HEK293T (cell line): ENCODE data around the gene ID3.

Experiments used
- FOXK2 ChIP-seq: fragments of 450-650 bp; IDR thresholded peaks from 2 replicates; pipeline ENCODE4 v1.6.1; 2016; ENCODE audit warnings: mild to moderate bottlenecking
- NFRKB ChIP-seq: fragments of 450-650 bp; IDR thresholded peaks from 2 replicates; pipeline ENCODE4 v1.6.1; 2016; ENCODE audit warnings: mild to moderate bottlenecking, moderate library complexity
- SUZ12 ChIP-seq: fragments of 450-650 bp; IDR thresholded peaks from 2 replicates; pipeline ENCODE4 v1.6.1; 2016; ENCODE audit warnings: mild to moderate bottlenecking
- ZNF384 ChIP-seq: fragments of 450-650 bp; IDR thresholded peaks from 2 replicates; pipeline ENCODE4 v1.6.1; 2016

DNA sequence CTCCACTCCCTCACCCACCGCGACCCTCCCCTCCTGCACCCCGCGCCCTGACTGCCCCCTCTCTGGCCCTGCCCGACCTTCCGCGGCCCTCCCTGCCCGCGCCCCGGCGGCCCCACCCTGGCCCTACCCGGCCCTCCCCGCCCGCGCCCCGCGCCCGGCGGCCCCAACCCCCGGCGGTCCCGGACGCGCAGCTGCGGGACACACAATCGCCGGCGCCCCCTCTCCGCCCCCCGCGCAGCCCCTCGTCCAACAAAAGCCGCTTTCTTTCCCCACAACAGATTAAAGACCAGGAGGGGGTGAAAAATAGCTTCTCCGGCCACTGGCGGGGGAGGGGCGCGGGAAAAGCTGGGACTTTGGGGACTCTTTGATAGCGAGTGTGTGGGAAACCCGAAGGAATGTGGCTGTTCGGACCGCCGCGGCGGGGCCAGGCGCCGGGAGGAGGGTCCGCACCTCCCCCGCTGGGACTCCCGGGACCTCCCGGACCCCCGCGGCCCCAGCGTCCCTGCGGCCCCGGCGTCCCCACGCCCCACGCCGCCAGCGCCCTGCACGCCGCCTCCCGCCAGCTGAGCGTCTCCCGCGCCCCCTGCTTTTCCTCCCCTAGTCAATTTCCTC is 8.8 kb upstream of the ID3 start:
- TF ChIP-seq FOXK2 (no peak), NFRKB (no peak), ZNF384 (no peak), SUZ12 (no peak)
